HepG2 (cell line): ENCODE results near the gene PRM2.
A peak's percentile ranks its signal among the peaks of the same experiment; 100 is the strongest.

ENCODE experiments used
- ADNP ChIP-seq: sonication (generic); formaldehyde crosslinking; IDR thresholded peaks from 2 replicates; pipeline ENCODE4 v1.4.0; 2020; ENCODE audit warnings: missing genetic modification reagents
- CTCF ChIP-seq: sonication (generic); formaldehyde crosslinking; IDR thresholded peaks from 2 replicates; pipeline ENCODE4 v1.5.0; 2020; ENCODE audit warnings: mild to moderate bottlenecking, missing genetic modification reagents, moderate library complexity
- FOXK2 ChIP-seq: fragments of 450-650 bp; IDR thresholded peaks from 2 replicates; pipeline ENCODE4 v1.6.1; 2016
- GABPA ChIP-seq, 2 experiments: IDR thresholded peaks; 2 replicates each; pipeline ENCODE4 v1.6.1; 2011 to 2016; ENCODE audit warnings: low read depth in 2 of 2, low read length in 1 of 2, missing biosample characterization in 1 of 2, missing genetic modification characterization in 1 of 2
- GATAD2A ChIP-seq: IDR thresholded peaks from 2 replicates; pipeline ENCODE4 v1.6.1; 2016
- HNRNPH1 ChIP-seq: fragments of 200-400 bp; formaldehyde crosslinking; optimal IDR thresholded peaks from 2 replicates; pipeline ENCODE3; 2017; ENCODE audit warnings: mild to moderate bottlenecking, low read depth, low read length
- POLR2AphosphoS5 ChIP-seq: IDR thresholded peaks from 2 replicates; pipeline ENCODE4 v1.6.1; 2012; ENCODE audit warnings: low read depth, low read length
- REST ChIP-seq, 2 experiments: IDR thresholded peaks; 2 replicates each; pipeline ENCODE4 v1.6.1; 2011 to 2012; ENCODE audit warnings: low read length in 2 of 2, borderline replicate concordance in 1 of 2, low read depth in 1 of 2, mild to moderate bottlenecking in 1 of 2, moderate library complexity in 1 of 2
- SMAD3 ChIP-seq: sonication (generic); formaldehyde crosslinking; IDR thresholded peaks from 2 replicates; pipeline ENCODE4 v1.4.0; 2020; ENCODE audit warnings: missing genetic modification reagents

GRCh38 chr16:11297492-11298142 is 21.3 kb upstream of the PRM2 start:
- TF ChIP-seq GATAD2A (CRISPR knock-in tag): no peak
- no peak for TF ChIP-seq FOXK2
- peak; percentile 47 for TF ChIP-seq CTCF (CRISPR knock-in tag)
- no peak for TF ChIP-seq GABPA (IDR thresholded peaks at IDR 0.05; ENCODE audit: low read depth, low read length)
- no peak for TF ChIP-seq GABPA (CRISPR knock-in tag; IDR thresholded peaks at IDR 0.05; ENCODE audit: low read depth)
- peak; percentile 50 for TF ChIP-seq HNRNPH1
- TF ChIP-seq SMAD3 (CRISPR knock-in tag): no peak
- 0 out of 2 replicates have a peak, but pooled peaks have one; percentile 50 for TF ChIP-seq POLR2AphosphoS5
- TF ChIP-seq REST (IDR thresholded peaks at IDR 0.05; ENCODE audit: borderline replicate concordance in 1 of 2, low read depth in 1 of 2, low read length in 2 of 2): no peak
- TF ChIP-seq ADNP (CRISPR knock-in tag): no peak
